ENCODE measurements around the gene TCEANC2. TPM values are rescaled to one million over a fixed set of nuclear protein-coding genes. Genes with fewer than 3 reads are reported as not detected.

TCEANC2 gene
- total RNA-seq, 1 experiment from 2014 or later: 8.4 TPM

DNA sequence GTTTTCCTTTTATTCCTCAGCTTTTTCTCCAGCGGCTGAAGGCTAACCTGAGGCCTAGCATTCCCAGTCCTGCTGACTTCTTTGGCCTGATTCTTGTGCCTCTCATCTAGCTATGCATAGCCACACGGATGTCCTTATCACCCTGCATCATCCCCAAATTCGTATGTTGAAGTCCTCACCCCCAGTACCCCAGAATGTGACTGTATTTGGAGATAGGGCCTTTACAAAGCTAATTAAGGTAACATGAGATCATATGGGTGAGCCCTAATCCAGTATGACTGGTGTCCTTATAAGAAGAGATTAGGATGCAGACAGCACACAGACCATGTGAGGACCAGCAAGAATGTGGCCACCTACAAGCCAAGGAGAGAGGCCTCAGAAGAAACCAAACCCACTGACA, 54.7 kb downstream of the TCEANC2 start:
- Mint-ChIP-seq H3K4me3 (ENCODE audit: low read depth, unreplicated experiment) (no peak overlapping the region), H3K9me3 (ENCODE audit: low read depth, unreplicated experiment) (no peaks in the 10 kb centered on the region), H3K27me3 (ENCODE audit: unreplicated experiment) (no peaks in the 10 kb centered on the region), H3K27ac (ENCODE audit: unreplicated experiment) (no peak overlapping the region), H3K4me1 (ENCODE audit: low read depth, unreplicated experiment) (no peaks in the 10 kb centered on the region), H3K36me3 (ENCODE audit: insufficient read depth, unreplicated experiment) (no peaks in the 10 kb centered on the region)
- BruUV-seq (replicated peaks): no TSS peak
- intact Hi-C loops (cut with micrococcal nuclease; ENCODE audit: unreplicated experiment): no loop called here
- no peak for TF ChIP-seq CTCF (IDR thresholded peaks at IDR 0.05; ENCODE audit: unreplicated experiment)
- no peak for DNase-seq
- CTCF ChIA-PET: no interaction called here

GRCh38 chr1:54109129-54110090, 56.0 kb downstream of the TCEANC2 start:
- TF ChIP-seq CTCF (IDR thresholded peaks at IDR 0.05; ENCODE audit: unreplicated experiment): no peak
- H3K4me3 Mint-ChIP-seq (ENCODE audit: low read depth, unreplicated experiment): no peak overlapping the region
- no peaks in the 10 kb centered on the region for H3K9me3 Mint-ChIP-seq (ENCODE audit: low read depth, unreplicated experiment)
- no peaks in the 10 kb centered on the region for H3K4me1 Mint-ChIP-seq (ENCODE audit: low read depth, unreplicated experiment)
- BruUV-seq (replicated peaks): no TSS peak
- CTCF ChIA-PET: no interaction called here
- no peak overlapping the region for H3K27ac Mint-ChIP-seq (ENCODE audit: unreplicated experiment)
- peaks cover 8% of the 10 kb centered on the region for H3K27me3 Mint-ChIP-seq (ENCODE audit: unreplicated experiment)
- no peak for DNase-seq
- no peaks in the 10 kb centered on the region for H3K36me3 Mint-ChIP-seq (ENCODE audit: insufficient read depth, unreplicated experiment)
- intact Hi-C loops (cut with micrococcal nuclease; ENCODE audit: unreplicated experiment): no loop called here

DNA sequence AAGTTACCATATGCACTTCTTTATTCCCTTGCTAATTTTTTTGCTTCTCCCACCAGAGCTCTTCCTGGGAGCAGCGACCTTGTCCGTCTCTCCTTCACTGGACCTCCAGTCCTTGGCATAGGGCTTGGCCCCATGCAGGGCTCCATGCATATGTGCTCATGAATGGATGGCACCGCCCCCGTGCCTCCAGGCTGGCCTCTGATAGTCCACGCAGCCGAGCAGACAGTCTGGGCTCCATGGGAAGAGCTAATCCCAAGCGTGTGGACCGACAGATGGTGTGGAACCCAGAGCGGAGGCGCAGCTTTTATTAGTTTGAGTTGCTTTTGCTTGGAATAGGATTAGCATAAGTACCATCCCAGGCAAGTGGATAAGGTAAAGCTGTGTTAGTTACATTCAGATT, 57.6 kb downstream of the TCEANC2 start:
- Mint-ChIP-seq H3K9me3 (ENCODE audit: low read depth, unreplicated experiment) (no peaks in the 10 kb centered on the region), H3K4me3 (ENCODE audit: low read depth, unreplicated experiment) (no peak overlapping the region), H3K4me1 (ENCODE audit: low read depth, unreplicated experiment) (no peaks in the 10 kb centered on the region), H3K27me3 (ENCODE audit: unreplicated experiment) (peaks cover 12% of the 10 kb centered on the region), H3K27ac (ENCODE audit: unreplicated experiment) (no peak overlapping the region), H3K36me3 (ENCODE audit: insufficient read depth, unreplicated experiment) (no peaks in the 10 kb centered on the region)
- BruUV-seq (replicated peaks): no TSS peak
- intact Hi-C loops (cut with micrococcal nuclease; ENCODE audit: unreplicated experiment): no loop called here
- no peak for TF ChIP-seq CTCF (IDR thresholded peaks at IDR 0.05; ENCODE audit: unreplicated experiment)
- no peak for DNase-seq
- CTCF ChIA-PET: no interaction called here

DNA sequence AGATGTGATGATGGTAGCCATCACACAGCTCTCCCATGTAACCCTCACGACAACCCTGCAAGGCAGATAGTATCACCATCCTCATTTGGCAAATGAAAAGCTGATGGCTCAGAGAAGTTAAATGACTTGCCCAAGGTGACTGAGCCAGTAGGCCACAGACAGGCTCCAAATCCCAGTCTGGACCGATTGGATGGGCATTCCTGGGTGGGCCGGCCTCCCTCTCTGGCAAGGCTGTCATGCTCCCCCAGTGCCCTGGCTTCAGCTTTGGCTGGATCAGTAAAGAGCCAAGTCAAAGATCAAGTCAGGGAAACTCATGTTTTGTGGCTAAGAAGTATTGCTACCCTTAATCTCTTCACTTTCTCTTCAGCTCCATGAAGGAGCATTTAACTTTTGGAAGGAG, 58.2 kb downstream of the TCEANC2 start:
- CTCF ChIA-PET: no interaction called here
- no peak for DNase-seq
- intact Hi-C loops (cut with micrococcal nuclease; ENCODE audit: unreplicated experiment): no loop called here
- Mint-ChIP-seq H3K27ac (ENCODE audit: unreplicated experiment) (no peak overlapping the region), H3K36me3 (ENCODE audit: insufficient read depth, unreplicated experiment) (no peaks in the 10 kb centered on the region), H3K27me3 (ENCODE audit: unreplicated experiment) (peaks cover 12% of the 10 kb centered on the region), H3K4me3 (ENCODE audit: low read depth, unreplicated experiment) (no peak overlapping the region), H3K9me3 (ENCODE audit: low read depth, unreplicated experiment) (no peaks in the 10 kb centered on the region), H3K4me1 (ENCODE audit: low read depth, unreplicated experiment) (no peaks in the 10 kb centered on the region)
- no TSS peak for BruUV-seq (replicated peaks)
- no peak for TF ChIP-seq CTCF (IDR thresholded peaks at IDR 0.05; ENCODE audit: unreplicated experiment)
